G401 (cell line): ENCODE data around the gene KRTAP10-4. TPM values are rescaled to one million over a fixed set of nuclear protein-coding genes. Genes with fewer than 3 reads are reported as not detected.
"Not testable (repeated sequence)": the region's sequence is repeated elsewhere in the genome, so short reads cannot be mapped to it uniquely, and the experiment has no call there.

Experiments
- DNase-seq: peaks from one replicate; pipeline ENCODE4 v3.0.0-alpha.2; 2015; ENCODE audit warnings: low spot score
- in situ Hi-C: cut with HindIII; loops from 2 replicates; pipeline ENCODE4 v1.10.0; 2016; ENCODE audit warnings: low sequenced_read_pairs, mixed read lengths
- total RNA-seq: library from RNA; depleted of rRNA; stranded (reverse); fragments of >200 nt; shearing (Covaris generic); gene quantifications from 2 replicates; pipeline ENCODE4 v1.2.3, GENCODE V29; 2014; rRNA removed

KRTAP10-4 gene, protein sequence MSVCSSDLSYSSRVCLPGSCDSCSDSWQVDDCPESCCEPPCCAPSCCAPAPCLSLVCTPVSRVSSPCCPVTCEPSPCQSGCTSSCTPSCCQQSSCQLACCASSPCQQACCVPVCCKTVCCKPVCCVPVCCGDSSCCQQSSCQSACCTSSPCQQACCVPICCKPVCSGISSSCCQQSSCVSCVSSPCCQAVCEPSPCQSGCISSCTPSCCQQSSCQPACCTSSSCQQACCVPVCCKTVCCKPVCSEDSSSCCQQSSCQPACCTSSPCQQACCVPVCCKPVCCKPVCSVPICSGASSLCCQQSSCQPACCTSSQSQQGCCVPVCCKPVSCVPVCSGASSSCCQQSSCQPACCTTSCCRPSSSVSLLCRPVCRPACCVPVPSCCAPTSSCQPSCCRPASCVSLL
- not detected in 2 replicates for total RNA-seq

GRCh38 chr21:44573630-44574456 is at the start of gene KRTAP10-4:
Gene KRTAP10-4, plus strand, starts transcription at chr21:44573729. Its CDS starts 30 bp downstream, at chr21:44573759.
- in situ Hi-C loops, DNase-seq: not testable (repeated sequence)

GRCh38 chr21:44524414-44525371 is 48.8 kb upstream of the KRTAP10-4 start:
- in situ Hi-C loops = no loop called here
- no peak for DNase-seq

- in situ Hi-C loops = no loop called here
- no peak for DNase-seq
These were observed 48.0 kb upstream of the KRTAP10-4 start for GRCh38 chr21:44525391-44526095.

GRCh38 chr21:44526096-44526997 is 47.2 kb upstream of the KRTAP10-4 start:
- DNase-seq = no peak
- in situ Hi-C loops = no loop called here

GRCh38 chr21:44527156-44527982 is 46.2 kb upstream of the KRTAP10-4 start:
- in situ Hi-C loops = no loop called here

DNA sequence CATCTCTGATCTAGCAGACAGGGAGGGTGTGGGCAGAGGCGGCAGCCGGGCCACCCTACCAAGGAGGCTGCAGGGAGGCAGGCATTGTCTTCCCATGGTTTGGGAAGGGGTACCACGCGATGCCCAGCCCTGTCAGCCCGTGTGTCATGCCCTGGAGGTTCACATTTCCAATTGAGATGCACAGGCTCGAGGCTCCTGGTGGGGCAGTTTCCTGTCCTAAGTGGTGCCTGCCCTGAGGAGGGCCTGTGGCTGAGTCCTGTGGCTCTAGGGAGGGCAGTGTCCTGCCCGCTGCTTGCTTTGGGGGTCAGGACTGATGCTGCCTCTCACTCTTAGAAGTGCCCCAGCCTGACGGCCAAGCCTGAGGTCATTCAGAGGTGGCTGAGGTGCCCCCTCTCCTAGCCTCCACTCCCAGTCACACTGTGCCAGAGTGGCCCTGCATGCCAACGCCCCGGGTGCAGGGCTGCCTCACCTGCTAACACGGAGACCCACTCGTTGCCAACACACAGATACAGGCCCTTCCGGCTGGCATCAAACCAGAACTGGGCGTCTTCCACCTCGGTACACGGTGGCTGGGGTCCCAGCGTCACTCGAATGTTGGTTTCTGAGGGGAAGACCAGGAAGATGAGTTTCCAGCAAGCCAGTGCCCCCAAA is 45.4 kb upstream of the KRTAP10-4 start:
- DNase-seq = no peak
- in situ Hi-C loops = no loop called here

More at GRCh38 chr21:44527156-44527982, 46.2 kb upstream of the KRTAP10-4 start:
- no peak for DNase-seq

DNA sequence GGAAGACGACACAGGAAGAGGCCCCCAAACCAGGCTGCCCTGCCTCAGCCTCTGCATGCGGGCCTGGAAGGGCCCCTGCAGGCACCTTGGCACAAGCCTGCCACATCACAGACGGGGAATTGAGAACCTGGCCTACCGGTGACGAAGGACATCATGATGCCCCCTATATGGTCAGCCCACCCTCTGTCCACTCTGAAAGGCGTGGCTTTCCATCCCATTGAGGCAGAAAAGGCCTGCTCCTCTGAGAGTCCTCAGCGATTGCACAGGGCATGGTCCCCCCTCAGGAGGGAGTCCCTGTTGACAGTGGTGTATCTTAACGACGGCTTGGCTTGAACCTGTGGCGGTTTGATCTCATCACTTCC is 44.9 kb upstream of the KRTAP10-4 start:
- DNase-seq = no peak

GRCh38 chr21:44529011-44529421 is 44.5 kb upstream of the KRTAP10-4 start:
- in situ Hi-C loops = no loop called here
- no peak for DNase-seq

More for the DNA sequence above, 44.9 kb upstream of the KRTAP10-4 start:
- in situ Hi-C loops = no loop called here

GRCh38 chr21:44529503-44530125 is 43.9 kb upstream of the KRTAP10-4 start:
- in situ Hi-C loops = no loop called here
- no peak for DNase-seq

GRCh38 chr21:44530221-44530902 is 43.2 kb upstream of the KRTAP10-4 start:
- no peak for DNase-seq
- in situ Hi-C loops = no loop called here

DNA sequence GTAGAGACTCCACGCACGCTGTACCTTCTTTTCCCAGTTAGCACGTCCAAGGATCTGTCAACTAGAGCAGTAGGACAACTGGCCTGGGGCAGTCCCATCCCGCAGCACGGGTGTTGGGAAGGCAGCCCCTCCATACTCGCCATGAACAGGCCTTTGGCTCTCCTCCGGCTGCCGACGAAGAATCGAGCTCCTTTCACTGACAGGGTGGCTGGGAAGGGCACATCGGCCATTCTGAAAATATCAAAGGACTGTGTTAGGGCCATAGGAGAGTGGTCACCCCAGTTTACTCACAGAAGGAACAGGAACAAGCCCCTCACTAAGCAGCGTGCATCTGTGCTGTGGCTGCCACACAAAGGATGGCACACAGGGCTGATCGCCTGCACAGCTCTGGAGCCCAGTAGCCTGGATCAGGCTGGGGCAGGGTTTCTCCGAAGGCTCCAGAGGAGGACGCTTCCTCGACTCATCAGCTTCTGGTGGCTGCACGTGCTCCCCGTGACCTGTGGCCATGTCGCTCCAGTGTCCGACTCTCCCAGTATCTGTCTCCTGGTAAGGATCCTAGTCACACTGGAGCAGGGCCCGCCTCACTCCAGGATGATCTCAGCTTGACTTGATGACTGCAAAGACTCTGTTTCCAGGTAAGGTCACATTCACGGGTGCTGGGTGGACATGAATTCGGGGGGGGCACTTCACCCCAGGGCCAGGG is 42.5 kb upstream of the KRTAP10-4 start:
- in situ Hi-C loops = no loop called here
- no peak for DNase-seq

- in situ Hi-C loops = no loop called here
- DNase-seq = no peak
These were observed 41.6 kb upstream of the KRTAP10-4 start for GRCh38 chr21:44531606-44532564.

DNA sequence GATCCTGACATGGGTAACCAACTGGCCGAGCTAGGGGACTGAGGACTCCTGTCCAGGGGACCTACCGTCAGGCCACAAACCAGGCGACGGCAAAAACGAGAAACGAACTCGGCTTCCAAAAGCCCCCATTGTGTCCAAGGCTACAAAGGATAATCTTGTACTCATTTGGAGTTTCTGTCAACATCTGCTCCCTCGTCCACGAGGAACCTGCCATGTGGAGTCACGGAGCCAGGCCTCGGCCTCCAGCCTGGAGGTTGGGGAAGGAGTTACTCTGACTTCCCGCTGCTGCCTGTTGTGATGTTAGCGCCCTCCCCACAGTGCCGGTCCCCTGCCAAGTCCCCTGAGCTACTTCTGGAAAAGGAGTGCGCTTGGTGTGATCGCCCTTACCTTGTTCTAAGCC is 40.8 kb upstream of the KRTAP10-4 start:
- in situ Hi-C loops = no loop called here
- no peak for DNase-seq
